Thoracic aorta (tissue), 2 donors: ENCODE data around the gene ZNF385D. TPM values are rescaled to one million over a fixed set of nuclear protein-coding genes. Genes with fewer than 3 reads are reported as not detected.
"Not testable (repeated sequence)": the region's sequence is repeated elsewhere in the genome, so short reads cannot be mapped to it uniquely, and the experiment has no call there.

Source experiments
- ATAC-seq: fragments of 150-250 bp; one replicate; pipeline ENCODE4 v1.8.0; 2017; ENCODE audit warnings: low read depth; ENCODE audit not compliant: insufficient number of reproducible peaks, low FRiP score
- DNase-seq: peaks from one replicate; pipeline ENCODE4 v3.0.0-alpha.2; 2020; ENCODE audit warnings: low spot score
- H3K27ac ChIP-seq, 2 donors: fragments of 200-600 bp; sonication (generic); 1 replicate in 1 of 2; 2 replicates in 1 of 2; pipeline ENCODE4 v1.5.1; 2016; ENCODE audit warnings: mild to moderate bottlenecking in 2 of 2, moderate library complexity in 2 of 2
- H3K27me3 ChIP-seq: fragments of 200-600 bp; sonication (generic); replicated peaks from 2 replicates; pipeline ENCODE4 v1.6.0; 2016; ENCODE audit warnings: mild to moderate bottlenecking; ENCODE audit not compliant: insufficient read depth
- H3K36me3 ChIP-seq: fragments of 200-600 bp; sonication (generic); one replicate; pipeline ENCODE4 v1.5.1; 2016
- H3K4me1 ChIP-seq, 2 donors: fragments of 200-600 bp; sonication (generic); 1 replicate in 1 of 2; 2 replicates in 1 of 2; pipeline versions ENCODE4 v1.5.1 to v1.6.0; 2016; ENCODE audit warnings: low read depth in 2 of 2, mild to moderate bottlenecking in 1 of 2; ENCODE audit not compliant: control insufficient read depth in 1 of 2
- H3K4me3 ChIP-seq: fragments of 200-600 bp; sonication (generic); 2 replicates; pipeline ENCODE4 v1.5.1; 2016; ENCODE audit warnings: mild to moderate bottlenecking
- H3K9me3 ChIP-seq: fragments of 200-600 bp; sonication (generic); 2 replicates; pipeline ENCODE4 v1.5.1; 2016
- total RNA-seq, 2 donors: library from RNA; depleted of rRNA; stranded (reverse); fragments of >200 nt; gene quantifications; one replicate each; pipeline versions ENCODE4 v1.1.0 to v1.2.3, GENCODE V29; 2016
- TF ChIP-seq, protein P1 (sequence below): fragments of 200-600 bp; sonication (generic); IDR thresholded peaks from one replicate; pipeline ENCODE4 v1.5.1; 2019; ENCODE audit warnings: antibody characterized with exemption

The ZNF385D gene
- total RNA-seq, 2 donors from 2014 or later, result 15.8 to 81.3 TPM

DNA sequence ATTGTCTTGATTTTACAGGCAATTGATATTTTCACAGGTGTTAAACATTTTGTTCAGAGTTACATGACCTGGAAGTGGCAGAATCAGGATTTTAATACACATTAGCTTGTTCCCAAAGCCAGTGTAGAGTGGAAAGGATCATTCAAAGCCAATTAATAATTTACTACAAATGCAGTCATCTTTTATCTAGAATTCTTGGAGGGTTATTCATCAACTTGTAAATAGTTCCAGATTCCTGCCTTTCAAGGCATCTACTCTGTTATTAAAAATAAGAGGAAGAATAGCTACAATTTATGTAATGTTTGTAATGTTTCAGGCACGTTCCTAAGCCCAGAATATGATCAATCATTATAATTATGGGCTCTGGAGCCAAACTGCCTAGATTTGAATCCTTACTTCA, 358.5 kb downstream of the ZNF385D start:
- Histone ChIP-seq H3K36me3 (no peaks in the 10 kb centered on the region), H3K27me3 (no peaks in the 10 kb centered on the region), H3K4me1 (peaks cover 4 to 34% of the 10 kb centered on the region in 2 donors), H3K27ac (peak overlapping the region in 1 of 2 donors; percentile 26), H3K4me3 (no peak overlapping the region), H3K9me3 (no peaks in the 10 kb centered on the region)
- TF ChIP-seq, protein P1, sequence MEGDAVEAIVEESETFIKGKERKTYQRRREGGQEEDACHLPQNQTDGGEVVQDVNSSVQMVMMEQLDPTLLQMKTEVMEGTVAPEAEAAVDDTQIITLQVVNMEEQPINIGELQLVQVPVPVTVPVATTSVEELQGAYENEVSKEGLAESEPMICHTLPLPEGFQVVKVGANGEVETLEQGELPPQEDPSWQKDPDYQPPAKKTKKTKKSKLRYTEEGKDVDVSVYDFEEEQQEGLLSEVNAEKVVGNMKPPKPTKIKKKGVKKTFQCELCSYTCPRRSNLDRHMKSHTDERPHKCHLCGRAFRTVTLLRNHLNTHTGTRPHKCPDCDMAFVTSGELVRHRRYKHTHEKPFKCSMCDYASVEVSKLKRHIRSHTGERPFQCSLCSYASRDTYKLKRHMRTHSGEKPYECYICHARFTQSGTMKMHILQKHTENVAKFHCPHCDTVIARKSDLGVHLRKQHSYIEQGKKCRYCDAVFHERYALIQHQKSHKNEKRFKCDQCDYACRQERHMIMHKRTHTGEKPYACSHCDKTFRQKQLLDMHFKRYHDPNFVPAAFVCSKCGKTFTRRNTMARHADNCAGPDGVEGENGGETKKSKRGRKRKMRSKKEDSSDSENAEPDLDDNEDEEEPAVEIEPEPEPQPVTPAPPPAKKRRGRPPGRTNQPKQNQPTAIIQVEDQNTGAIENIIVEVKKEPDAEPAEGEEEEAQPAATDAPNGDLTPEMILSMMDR, result no peak
- ATAC-seq (no peak), DNase-seq (no peak)

DNA sequence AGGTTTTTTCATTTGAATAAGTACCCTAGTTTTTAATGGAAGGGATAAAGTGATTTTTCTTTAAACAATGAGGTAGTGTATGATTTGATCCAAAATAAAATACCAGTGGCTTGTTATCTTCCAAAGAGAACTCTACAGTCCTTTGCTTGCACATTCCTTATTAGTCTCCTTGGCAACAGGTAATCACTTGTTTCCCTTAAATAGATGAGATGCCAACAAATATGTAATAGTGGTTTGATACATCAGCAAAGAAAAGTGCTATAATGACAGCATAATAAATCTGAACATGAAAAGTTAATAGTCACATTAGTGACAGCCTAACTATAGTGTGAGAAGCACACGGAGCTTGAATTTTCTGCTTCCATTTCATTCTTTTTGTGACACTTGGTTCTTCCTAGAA, 360.2 kb downstream of the ZNF385D start:
- H3K4me3 ChIP-seq, result no peak overlapping the region
- peaks cover 4 to 34% of the 10 kb centered on the region in 2 donors for H3K4me1 ChIP-seq
- no peak overlapping the region for H3K27ac ChIP-seq
- no peaks in the 10 kb centered on the region for H3K9me3 ChIP-seq
- DNase-seq (no peak), ATAC-seq (no peak)
- no peaks in the 10 kb centered on the region for H3K27me3 ChIP-seq
- H3K36me3 ChIP-seq, result no peaks in the 10 kb centered on the region
- TF ChIP-seq, protein P1, result no peak

DNA sequence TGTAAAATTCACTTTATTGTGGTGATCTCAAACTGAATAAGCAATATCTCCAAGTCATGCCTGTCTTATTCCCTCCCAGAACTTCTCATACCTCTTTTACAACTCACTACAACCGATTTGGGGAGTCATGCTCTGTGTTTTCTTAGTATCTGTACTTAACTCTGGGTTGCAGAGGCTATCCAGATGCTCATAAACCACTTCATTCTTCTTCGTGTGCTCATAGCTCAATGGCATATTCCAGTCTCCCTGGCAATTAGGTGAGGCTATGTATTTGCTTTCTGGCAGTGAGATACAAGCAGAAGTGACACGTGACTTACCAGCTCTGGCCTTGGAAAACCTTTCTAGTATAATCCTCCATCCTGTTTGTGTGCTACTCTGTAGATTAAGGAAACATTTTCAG, 360.9 kb downstream of the ZNF385D start:
- DNase-seq, result no peak
- no peaks in the 10 kb centered on the region for H3K9me3 ChIP-seq
- H3K27ac ChIP-seq, result no peak overlapping the region
- TF ChIP-seq, protein P1, result no peak
- H3K36me3 ChIP-seq, result no peaks in the 10 kb centered on the region
- no peaks in the 10 kb centered on the region for H3K27me3 ChIP-seq
- H3K4me3 ChIP-seq, result no peak overlapping the region
- no peak for ATAC-seq
- H3K4me1 ChIP-seq, result peaks cover 4 to 34% of the 10 kb centered on the region in 2 donors

DNA sequence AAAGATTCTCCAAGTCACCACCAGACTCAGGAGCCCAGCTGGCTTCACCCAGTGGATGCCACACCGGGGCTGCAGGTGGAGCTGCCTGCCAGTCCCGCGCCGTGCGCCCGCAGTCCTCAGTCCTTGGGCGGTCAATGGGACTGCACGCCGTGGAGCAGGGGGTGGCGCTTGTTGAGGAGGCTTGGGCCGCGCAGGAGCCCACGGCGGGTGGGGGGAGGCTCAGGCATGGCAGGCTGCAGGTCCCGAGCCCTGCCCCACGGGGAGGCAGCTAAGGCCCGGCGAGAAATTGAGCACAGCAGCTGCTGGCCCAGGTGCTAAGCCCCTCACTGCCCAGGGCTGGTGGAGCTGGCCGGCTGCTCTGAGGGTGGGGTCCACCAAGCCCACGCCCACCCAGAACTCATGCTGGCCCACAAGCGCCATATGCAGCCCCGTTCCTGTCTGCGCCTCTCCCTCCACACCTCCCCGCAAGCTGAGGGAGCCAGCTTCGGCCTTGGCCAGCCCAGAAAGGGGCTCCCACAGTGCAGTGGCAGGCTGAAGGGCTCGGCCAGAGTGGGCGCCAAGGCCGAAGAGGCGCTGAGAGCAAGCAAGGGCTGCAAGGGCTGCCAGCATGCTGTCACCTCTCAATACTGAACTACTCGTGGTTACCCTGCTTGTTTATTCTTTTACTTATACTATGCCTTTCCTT, 363.7 kb downstream of the ZNF385D start:
- DNase-seq, H3K4me3 ChIP-seq, H3K9me3 ChIP-seq, H3K27ac ChIP-seq, ATAC-seq, H3K36me3 ChIP-seq, H3K27me3 ChIP-seq: not testable (repeated sequence)
- peaks cover 0 to 12% of the 10 kb centered on the region in 2 donors for H3K4me1 ChIP-seq

DNA sequence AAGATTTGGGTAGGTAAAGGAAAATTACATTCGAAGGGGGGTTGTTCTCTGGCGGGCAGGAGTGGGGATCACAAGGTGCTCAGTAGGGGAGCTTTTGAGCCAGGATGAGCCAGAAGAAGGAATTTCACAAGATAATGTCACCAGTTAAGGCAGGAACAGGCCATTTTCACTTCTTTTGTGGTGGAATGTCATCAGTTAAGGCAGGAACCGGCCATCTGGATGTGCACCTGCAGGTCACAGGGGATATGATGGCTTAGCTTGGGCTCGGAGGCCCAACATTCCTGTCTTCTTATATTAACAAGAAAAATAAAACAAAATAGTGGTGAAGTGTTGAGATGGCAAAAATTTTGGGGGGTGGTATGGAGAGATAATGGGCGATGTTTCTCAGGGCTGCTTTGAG, 373.0 kb downstream of the ZNF385D start:
- H3K36me3 ChIP-seq, ATAC-seq: not testable (repeated sequence)

DNA sequence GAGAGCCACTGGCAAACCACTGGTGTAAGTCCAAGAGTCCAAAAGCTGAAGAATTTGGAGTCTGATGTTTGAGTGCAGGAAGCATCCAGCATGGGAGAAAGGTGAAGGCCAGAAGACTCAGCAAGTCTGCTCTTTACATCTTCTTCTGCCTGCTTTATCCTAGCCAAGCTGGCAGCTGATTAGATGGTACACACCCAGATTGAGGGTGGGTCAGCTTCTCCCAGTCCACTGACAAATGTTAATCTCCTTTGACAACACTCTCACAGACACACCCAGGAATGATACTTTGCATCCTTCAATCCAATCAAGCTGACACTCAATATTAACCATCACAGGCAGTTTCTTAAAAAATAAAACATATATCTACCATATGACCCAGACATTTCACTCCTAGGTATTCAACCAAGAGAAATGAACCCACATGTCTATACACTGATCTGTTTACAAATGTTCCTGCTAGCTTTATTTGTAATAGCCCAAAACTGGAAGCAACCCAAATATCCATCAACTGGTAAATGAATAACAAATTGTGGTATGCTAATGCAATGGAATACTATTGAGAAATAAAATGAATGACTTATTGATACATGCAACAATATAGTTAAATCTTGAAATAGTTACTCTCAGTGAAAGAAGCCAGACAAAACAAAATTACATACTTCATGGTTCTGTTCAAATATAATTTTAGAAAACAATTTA, 373.8 kb downstream of the ZNF385D start:
- Histone ChIP-seq H3K36me3 (no peaks in the 10 kb centered on the region), H3K9me3 (no peaks in the 10 kb centered on the region), H3K27ac (no peak overlapping the region), H3K4me3 (no peak overlapping the region), H3K4me1 (no peaks in the 10 kb centered on the region), H3K27me3 (no peaks in the 10 kb centered on the region)
- TF ChIP-seq, protein P1, result no peak
- ATAC-seq (no peak), DNase-seq (no peak)

More for the DNA sequence above, 373.0 kb downstream of the ZNF385D start:
- H3K4me1 ChIP-seq, H3K4me3 ChIP-seq, H3K9me3 ChIP-seq, H3K27ac ChIP-seq, H3K27me3 ChIP-seq, DNase-seq: not testable (repeated sequence)
